ENCODE data around the gene SLC8B1. TPM values are rescaled to one million over a fixed set of nuclear protein-coding genes. Genes with fewer than 3 reads are reported as not detected.

Gene SLC8B1
- total RNA-seq, 1 donor from 2014 or later, result 7.1 TPM

GRCh38 chr12:113292547-113292946, 42.4 kb downstream of the SLC8B1 start:
- Mint-ChIP-seq H3K27me3 (ENCODE audit: low read depth) (no peaks in the 10 kb centered on the region), H3K4me3 (no peak overlapping the region), H3K27ac (ENCODE audit: unreplicated experiment) (peak overlapping the region; percentile 88), H3K9me3 (no peaks in the 10 kb centered on the region), H3K36me3 (ENCODE audit: low read depth) (no peaks in the 10 kb centered on the region), H3K4me1 (peaks cover 6% of the 10 kb centered on the region)
- DNase-seq (ENCODE audit: low read depth, low spot score), result no peak
- TF ChIP-seq CTCF (conservative IDR thresholded peaks at IDR 0.05), result no peak

GRCh38 chr12:113292091-113292490, 42.8 kb downstream of the SLC8B1 start:
- H3K36me3 Mint-ChIP-seq (ENCODE audit: low read depth), result no peaks in the 10 kb centered on the region

GRCh38 chr12:113291586-113291985, 43.3 kb downstream of the SLC8B1 start:
- no peak for TF ChIP-seq CTCF (conservative IDR thresholded peaks at IDR 0.05)
- no peaks in the 10 kb centered on the region for H3K36me3 Mint-ChIP-seq (ENCODE audit: low read depth)
- no peak for DNase-seq (ENCODE audit: low read depth, low spot score)
- peak overlapping the region; percentile 92 for H3K27ac Mint-ChIP-seq (ENCODE audit: unreplicated experiment)
- peaks cover 6% of the 10 kb centered on the region for H3K4me1 Mint-ChIP-seq
- no peaks in the 10 kb centered on the region for H3K27me3 Mint-ChIP-seq (ENCODE audit: low read depth)
- no peaks in the 10 kb centered on the region for H3K9me3 Mint-ChIP-seq
- H3K4me3 Mint-ChIP-seq, result no peak overlapping the region

More at GRCh38 chr12:113292091-113292490, 42.8 kb downstream of the SLC8B1 start:
- Mint-ChIP-seq H3K27ac (ENCODE audit: unreplicated experiment) (peak overlapping the region; percentile 88), H3K9me3 (no peaks in the 10 kb centered on the region), H3K27me3 (ENCODE audit: low read depth) (no peaks in the 10 kb centered on the region), H3K4me1 (peaks cover 6% of the 10 kb centered on the region), H3K4me3 (no peak overlapping the region)
- no peak for TF ChIP-seq CTCF (conservative IDR thresholded peaks at IDR 0.05)
- DNase-seq (ENCODE audit: low read depth, low spot score), result no peak

- H3K9me3 Mint-ChIP-seq, result no peaks in the 10 kb centered on the region
- H3K4me3 Mint-ChIP-seq, result no peak overlapping the region
- TF ChIP-seq CTCF (conservative IDR thresholded peaks at IDR 0.05), result no peak
- H3K27me3 Mint-ChIP-seq (ENCODE audit: low read depth), result no peaks in the 10 kb centered on the region
- H3K4me1 Mint-ChIP-seq, result peaks cover 13% of the 10 kb centered on the region
- no peak for DNase-seq (ENCODE audit: low read depth, low spot score)
- H3K27ac Mint-ChIP-seq (ENCODE audit: unreplicated experiment), result no peak overlapping the region
- H3K36me3 Mint-ChIP-seq (ENCODE audit: low read depth), result no peaks in the 10 kb centered on the region
Measured at GRCh38 chr12:113290506-113290905, 44.4 kb downstream of the SLC8B1 start.

GRCh38 chr12:113289361-113289760, 45.5 kb downstream of the SLC8B1 start:
- TF ChIP-seq CTCF (conservative IDR thresholded peaks at IDR 0.05), result no peak
- H3K4me3 Mint-ChIP-seq, result no peak overlapping the region
- H3K4me1 Mint-ChIP-seq, result peaks cover 13% of the 10 kb centered on the region
- DNase-seq (ENCODE audit: low read depth, low spot score), result no peak
- H3K36me3 Mint-ChIP-seq (ENCODE audit: low read depth), result no peaks in the 10 kb centered on the region
- no peaks in the 10 kb centered on the region for H3K9me3 Mint-ChIP-seq
- H3K27me3 Mint-ChIP-seq (ENCODE audit: low read depth), result no peaks in the 10 kb centered on the region
- H3K27ac Mint-ChIP-seq (ENCODE audit: unreplicated experiment), result peak overlapping the region; percentile 71

- H3K4me3 Mint-ChIP-seq, result no peak overlapping the region
- TF ChIP-seq CTCF (conservative IDR thresholded peaks at IDR 0.05), result no peak
- DNase-seq (ENCODE audit: low read depth, low spot score), result no peak
- no peak overlapping the region for H3K27ac Mint-ChIP-seq (ENCODE audit: unreplicated experiment)
- H3K9me3 Mint-ChIP-seq, result no peaks in the 10 kb centered on the region
- H3K4me1 Mint-ChIP-seq, result peaks cover 13% of the 10 kb centered on the region
- H3K36me3 Mint-ChIP-seq (ENCODE audit: low read depth), result no peaks in the 10 kb centered on the region
- H3K27me3 Mint-ChIP-seq (ENCODE audit: low read depth), result no peaks in the 10 kb centered on the region
Measured at GRCh38 chr12:113287899-113288282, 47.0 kb downstream of the SLC8B1 start.
